HG03575 (cell line): ENCODE measurements around the gene WDR72.

Experiments used
- ATAC-seq: cut with Tn5 transposase; IDR thresholded peaks from one replicate; pipeline ENCODE4 v1.9.1; 2021; ENCODE audit not compliant: unreplicated experiment, insufficient number of reproducible peaks, low FRiP score; ENCODE audit errors: extremely low read depth

Gene WDR72

DNA sequence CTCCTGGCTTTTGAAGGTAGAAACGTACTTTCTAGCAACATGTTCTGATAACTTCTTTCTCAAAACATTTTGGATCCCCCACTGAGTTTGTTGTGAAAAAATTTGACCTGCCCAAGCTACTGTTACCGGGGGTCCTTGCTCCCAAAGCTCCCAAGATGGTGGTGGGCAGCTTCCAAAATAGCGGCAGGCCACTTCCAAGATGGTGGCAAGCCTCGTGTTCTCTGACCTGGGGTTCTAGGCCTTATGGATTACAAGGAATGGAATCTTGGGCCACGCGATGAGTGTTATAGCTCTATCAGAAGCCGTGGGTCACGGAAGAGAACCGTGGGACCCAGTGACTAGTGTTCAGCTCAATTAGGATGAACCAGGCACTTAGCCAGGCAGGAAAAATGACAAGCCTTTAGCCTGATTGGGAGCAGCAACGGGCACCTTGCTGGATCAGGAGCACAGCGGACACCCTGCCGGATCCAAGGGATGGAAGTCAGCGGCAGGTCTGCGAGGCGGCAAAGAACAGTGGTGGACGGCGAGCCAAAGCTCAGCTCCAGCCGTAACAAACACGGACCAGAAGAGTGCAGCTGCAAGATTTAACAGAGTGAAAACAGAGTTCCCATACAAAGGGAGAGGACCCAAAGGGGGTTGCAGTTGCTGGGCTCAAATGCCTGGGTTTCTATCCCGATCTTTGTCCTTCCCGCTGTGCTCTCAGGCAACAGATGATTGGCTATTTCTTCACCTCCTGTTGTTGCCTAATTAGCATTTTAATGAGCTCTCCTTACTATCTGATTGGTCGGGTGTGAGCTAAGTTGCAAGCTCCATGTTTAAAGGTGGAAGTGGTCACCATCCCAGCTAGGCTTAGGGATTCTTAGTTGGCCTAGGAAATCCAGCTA is 133.3 kb downstream of the WDR72 start:
- no peak for ATAC-seq

GRCh38 chr15:53625260-53625659 is 134.2 kb downstream of the WDR72 start:
- no peak for ATAC-seq

DNA sequence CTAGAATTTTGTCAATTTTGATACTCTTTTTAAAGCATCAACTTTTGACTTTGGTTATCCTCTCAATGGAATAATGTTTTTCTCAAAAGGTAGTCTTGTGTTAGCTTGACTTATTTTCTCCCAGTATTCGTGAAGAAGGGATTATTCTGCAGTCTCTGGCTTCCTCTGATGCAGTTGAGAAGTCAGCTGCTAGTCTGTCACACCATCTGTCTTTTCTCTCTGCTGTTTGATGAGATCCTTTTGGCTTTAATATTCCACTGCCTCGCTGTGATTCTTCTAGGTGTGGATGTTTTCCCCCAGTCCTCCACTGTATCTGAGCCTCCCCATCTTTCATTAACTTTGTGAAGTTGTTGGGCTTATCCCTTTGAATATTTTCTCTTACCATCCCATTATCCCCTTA is 141.0 kb downstream of the WDR72 start:
- ATAC-seq: no peak

DNA sequence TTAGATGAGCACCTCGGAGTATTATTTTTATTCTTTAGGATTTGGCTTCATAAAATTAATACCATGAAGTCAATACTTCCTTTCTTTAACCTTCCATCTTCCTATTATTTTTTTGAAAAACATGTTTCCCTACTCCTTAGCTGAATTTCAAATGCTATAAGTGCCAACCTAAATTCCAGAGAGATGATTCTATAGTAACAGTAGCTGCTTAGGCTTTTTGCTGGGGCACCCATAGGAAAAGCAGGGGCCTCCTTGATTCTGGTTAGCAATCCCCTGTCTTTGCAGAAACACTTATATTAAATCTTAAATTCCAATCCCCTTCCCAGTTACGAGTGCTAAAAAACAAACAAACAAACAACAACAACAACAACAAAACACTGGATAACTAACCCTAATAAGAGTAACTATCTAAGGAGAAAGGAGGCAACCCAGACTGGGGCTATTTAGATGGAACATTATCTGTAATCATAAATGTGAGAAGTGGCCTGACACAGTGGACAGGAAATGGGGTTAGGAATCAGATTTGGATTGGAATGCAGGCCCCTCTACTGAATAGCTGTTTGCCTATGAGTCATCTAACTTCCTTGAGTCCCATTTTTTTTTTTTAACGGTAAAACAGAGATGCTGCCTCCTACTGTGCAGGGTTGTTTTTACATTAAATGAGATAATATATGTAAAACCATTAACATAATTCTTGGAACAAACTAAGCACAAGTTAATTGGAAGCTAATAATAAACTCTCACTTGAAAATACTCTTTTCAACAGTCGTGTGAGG is 148.1 kb downstream of the WDR72 start:
- ATAC-seq: no peak

DNA sequence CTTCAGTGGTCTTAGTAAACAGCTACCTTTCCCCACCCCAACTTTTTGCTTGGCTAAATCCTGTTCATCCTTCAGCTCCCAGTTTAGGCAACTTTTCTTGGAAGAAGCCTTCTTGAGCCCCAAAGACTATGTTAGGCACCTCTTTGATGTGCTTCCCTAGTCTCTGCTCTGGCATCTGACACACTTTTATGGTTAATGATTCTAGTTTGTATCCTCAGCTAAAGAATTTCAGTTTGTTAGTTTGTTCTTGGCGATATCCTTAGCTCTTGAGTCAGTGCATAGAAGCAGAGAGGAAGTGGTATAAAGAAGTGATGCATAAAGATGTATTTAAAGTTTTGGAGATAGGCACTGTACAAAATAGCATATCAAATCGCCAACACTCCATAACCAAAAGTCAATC is 168.4 kb downstream of the WDR72 start:
- no peak for ATAC-seq

DNA sequence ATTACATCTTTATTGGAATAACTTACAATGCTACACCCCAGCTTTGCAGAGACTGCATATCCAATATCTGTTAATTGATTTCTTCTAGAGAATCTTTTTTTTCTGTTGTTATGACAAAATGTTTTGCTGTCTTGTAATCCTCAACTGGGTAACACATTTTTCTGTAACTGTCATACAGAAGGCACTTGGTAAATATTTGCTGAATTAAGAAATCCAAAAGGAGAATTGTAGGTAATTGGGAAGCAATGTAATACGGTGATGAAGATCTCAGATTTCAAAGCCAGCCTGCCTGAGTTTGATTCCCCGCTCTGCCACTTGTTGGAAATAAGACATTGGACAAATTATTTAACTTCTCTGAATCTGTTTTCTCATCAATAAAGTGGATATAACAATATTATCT is 169.1 kb downstream of the WDR72 start:
- no peak for ATAC-seq

DNA sequence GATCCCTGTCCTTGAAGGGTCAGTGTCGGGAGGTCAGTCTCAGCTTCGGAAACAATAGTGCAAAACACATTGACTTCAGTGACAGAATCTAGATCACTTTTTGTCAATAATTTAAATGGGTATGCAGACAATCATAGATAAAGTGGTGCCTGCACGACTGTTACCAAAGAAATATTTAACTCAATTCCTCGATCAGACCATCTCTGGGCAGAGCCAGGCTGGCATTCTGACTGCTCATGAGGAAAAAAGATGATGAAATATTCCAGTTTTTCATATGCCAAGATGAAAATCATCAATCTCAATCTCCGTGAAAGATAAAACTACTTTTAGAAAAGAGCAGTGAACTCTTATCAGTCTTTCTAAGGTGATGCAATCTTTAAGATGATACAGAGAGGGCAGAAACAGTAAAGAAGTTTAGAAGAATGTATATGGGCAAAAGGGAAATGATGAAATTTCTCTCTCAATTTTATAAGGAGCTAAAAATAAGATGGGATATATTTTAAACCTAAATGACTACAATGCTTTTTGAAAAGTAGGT is 169.9 kb downstream of the WDR72 start:
- ATAC-seq: no peak

GRCh38 chr15:53588773-53589172 is 170.7 kb downstream of the WDR72 start:
- no peak for ATAC-seq

DNA sequence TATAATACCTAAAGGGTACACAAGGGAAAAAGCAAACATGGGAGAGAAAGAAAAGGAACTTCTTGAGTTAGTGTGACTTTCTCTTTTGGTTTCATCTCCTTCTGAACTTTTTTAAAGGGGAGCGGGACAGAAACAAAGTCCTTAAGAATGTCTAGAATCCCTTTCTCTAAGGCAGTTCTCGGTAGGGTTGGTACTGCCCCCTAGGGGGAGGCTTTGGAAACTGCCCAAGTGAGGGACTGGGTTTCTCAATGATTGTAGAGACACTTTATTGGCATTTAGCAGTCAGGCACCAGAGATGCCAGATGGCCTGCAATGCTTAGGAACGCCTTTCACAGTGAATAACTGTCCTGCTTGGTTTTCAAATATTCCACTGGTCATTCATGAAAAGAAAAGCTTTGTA is 172.7 kb downstream of the WDR72 start:
- ATAC-seq: peak; percentile 54

GRCh38 chr15:53581513-53581912 is 177.9 kb downstream of the WDR72 start:
- no peak for ATAC-seq

- no peak for ATAC-seq
Measured at GRCh38 chr15:53580366-53580765, 179.1 kb downstream of the WDR72 start.

- no peak for ATAC-seq
Measured at GRCh38 chr15:53576841-53577240, 182.6 kb downstream of the WDR72 start.

DNA sequence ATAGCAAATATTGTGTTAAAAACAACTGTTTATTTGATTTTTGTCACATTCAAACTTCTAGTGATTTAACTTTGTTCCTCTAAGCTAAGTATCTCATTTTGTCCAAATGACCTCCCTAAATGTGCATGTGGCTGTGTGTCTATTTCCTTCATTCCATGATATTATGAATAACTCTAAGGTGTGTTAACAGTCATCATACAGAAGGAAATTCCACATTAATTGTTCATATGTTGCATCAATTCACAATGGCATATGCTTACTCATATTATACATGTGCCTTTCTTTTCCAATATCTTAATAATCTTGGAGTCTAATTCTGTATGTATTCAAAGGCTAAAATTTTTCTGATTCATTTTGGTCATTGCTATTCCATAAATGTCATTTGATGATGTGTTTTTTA is 186.4 kb downstream of the WDR72 start:
- no peak for ATAC-seq

DNA sequence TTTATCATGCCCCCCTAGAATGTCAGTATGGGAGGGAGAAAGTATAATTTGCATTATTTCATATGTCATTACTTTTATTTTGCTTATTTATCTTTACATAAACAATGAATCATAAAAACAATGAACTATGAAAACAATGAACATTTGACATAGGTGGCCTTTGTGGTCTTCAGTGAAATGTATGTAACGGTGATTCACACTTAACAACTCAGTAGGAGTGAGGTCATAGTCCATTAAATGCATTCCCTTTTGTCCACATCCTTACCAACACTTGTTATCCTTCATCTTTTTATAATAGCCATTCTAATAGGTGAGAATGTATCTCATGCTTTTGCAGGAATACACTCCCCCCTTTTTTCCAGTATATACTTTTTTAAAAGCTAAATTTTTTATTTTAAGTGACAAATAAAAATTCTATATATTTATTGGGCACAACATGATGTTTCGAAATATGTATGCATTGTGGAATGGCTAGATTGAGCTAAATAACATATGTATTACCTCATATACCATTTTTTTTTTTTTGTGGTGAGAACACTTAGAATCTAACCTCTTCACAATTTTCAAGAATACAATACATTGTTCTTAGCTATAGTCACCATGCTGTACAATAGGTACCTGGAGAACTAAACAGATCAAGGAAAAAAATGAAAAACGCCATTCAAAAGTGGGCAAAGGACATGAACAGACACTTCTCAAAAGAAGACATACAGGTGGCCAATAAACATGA is 189.5 kb downstream of the WDR72 start:
- no peak for ATAC-seq

DNA sequence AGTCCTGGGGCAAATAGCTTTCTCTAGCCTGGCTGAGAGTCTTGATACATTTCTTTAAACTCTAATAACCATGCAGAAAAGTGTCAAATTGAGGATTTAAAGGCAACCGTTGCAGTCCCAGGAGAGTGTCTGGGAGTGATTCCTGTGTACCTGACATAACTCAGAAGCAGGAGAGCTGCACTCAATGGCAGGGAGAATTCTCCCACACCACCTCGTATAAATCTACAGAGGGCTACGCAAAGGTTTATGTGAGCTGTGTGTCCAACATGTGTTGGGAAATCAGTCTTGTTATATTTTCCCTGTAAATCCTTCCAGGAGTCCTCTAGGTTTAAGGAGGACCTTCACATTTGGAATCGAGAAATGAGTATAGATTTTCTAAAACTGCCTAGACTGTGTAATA is 192.6 kb downstream of the WDR72 start:
- no peak for ATAC-seq

- no peak for ATAC-seq
Measured at GRCh38 chr15:53565721-53566120, 193.7 kb downstream of the WDR72 start.

- ATAC-seq: no peak
Measured at GRCh38 chr15:53564647-53565046, 194.8 kb downstream of the WDR72 start.

DNA sequence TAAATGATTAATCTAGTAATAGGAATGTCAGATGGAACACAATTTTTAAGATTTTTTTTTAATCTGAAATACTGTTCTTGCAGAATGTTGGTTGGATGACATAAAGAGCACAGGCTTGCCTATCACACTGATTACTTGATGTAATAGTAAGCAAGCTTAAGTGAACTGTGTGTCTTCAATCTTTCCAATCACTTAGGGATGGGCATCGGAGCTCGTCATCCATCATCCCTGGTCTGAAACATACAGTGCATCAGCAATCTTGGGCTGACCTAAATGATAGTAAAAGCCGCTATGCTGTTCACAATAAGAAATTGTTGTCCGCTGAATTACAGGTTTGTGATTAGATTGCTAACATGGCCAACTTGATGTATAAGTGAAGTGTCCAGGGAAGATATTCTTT is 195.8 kb downstream of the WDR72 start:
- ATAC-seq: no peak
